MM.1S (cell line): Measurements from ENCODE around the gene LRRC8E.
A peak's percentile ranks its signal among the peaks of the same experiment; 100 is the strongest.

Experiments
- DNase-seq: peaks from one replicate; pipeline ENCODE4 v3.0.0-alpha.2; 2015
- H2AFZ ChIP-seq: fragments of 300-600 bp; sonication (generic); 2 replicates; pipeline ENCODE4 v1.6.0; 2016; ENCODE audit warnings: antibody characterized with exemption, low read length
- H3F3A ChIP-seq: fragments of 300-600 bp; sonication (generic); 2 replicates; pipeline ENCODE4 v1.6.1; 2016; ENCODE audit warnings: mild to moderate bottlenecking, antibody characterized with exemption, low read length, moderate library complexity, mixed read lengths; ENCODE audit not compliant: insufficient read depth
- H3K27ac ChIP-seq: fragments of 300-600 bp; sonication (generic); 2 replicates; pipeline ENCODE4 v1.5.1; 2016; ENCODE audit warnings: mild to moderate bottlenecking, low read length
- H3K27me3 ChIP-seq: fragments of 300-600 bp; sonication (generic); replicated peaks from 2 replicates; pipeline ENCODE4 v1.6.0; 2016; ENCODE audit warnings: low read length; ENCODE audit not compliant: insufficient read depth
- H3K36me3 ChIP-seq: fragments of 300-600 bp; sonication (generic); replicated peaks from 2 replicates; pipeline ENCODE4 v1.6.1; 2016; ENCODE audit warnings: mild to moderate bottlenecking, low read length, mixed read lengths; ENCODE audit not compliant: insufficient read depth
- H3K4me1 ChIP-seq: fragments of 300-600 bp; sonication (generic); 2 replicates; pipeline ENCODE4 v1.6.1; 2016; ENCODE audit warnings: low read length, mixed read lengths
- H3K4me2 ChIP-seq: fragments of 300-600 bp; sonication (generic); 2 replicates; pipeline ENCODE4 v1.6.0; 2016; ENCODE audit warnings: low read depth, low read length
- H3K4me3 ChIP-seq: fragments of 300-600 bp; sonication (generic); 2 replicates; pipeline ENCODE4 v1.5.1; 2016; ENCODE audit warnings: low read length, mixed read lengths
- H3K79me2 ChIP-seq: fragments of 300-600 bp; sonication (generic); 2 replicates; pipeline ENCODE4 v1.6.1; 2016; ENCODE audit warnings: mixed run types, low read length, mixed read lengths
- H3K9ac ChIP-seq: fragments of 300-600 bp; sonication (generic); 2 replicates; pipeline ENCODE4 v1.6.1; 2016; ENCODE audit warnings: low read length, mixed read lengths
- H3K9me2 ChIP-seq: fragments of 300-600 bp; sonication (generic); replicated peaks from 2 replicates; pipeline ENCODE4 v1.6.1; 2016; ENCODE audit warnings: mild to moderate bottlenecking, low read length, mixed read lengths; ENCODE audit not compliant: insufficient read depth
- H3K9me3 ChIP-seq: fragments of 300-600 bp; sonication (generic); replicated peaks from 2 replicates; pipeline ENCODE4 v1.6.1; 2016; ENCODE audit warnings: mild to moderate bottlenecking, low read length, mixed read lengths; ENCODE audit not compliant: insufficient read depth
- H4K20me1 ChIP-seq: fragments of 300-600 bp; sonication (generic); 2 replicates; pipeline ENCODE4 v1.6.1; 2016; ENCODE audit warnings: mild to moderate bottlenecking, low read length, moderate library complexity, mixed read lengths; ENCODE audit not compliant: insufficient read depth
- EZH2 ChIP-seq: fragments of 300-600 bp; sonication (generic); optimal IDR thresholded peaks from 2 replicates; pipeline ENCODE3; 2017; ENCODE audit warnings: low read depth, mild to moderate bottlenecking, antibody characterized with exemption, low read length, mixed read lengths
- EZH2phosphoT487 ChIP-seq: fragments of 300-600 bp; sonication (generic); IDR thresholded peaks from 2 replicates; pipeline ENCODE4 v1.6.1; 2018; ENCODE audit warnings: antibody characterized with exemption, low read length
- TF ChIP-seq, protein P1 (sequence below): fragments of 300-600 bp; sonication (generic); IDR thresholded peaks from 2 replicates; pipeline ENCODE4 v1.5.1; 2016; ENCODE audit warnings: antibody characterized with exemption, low read length, mixed read lengths

LRRC8E gene

DNA sequence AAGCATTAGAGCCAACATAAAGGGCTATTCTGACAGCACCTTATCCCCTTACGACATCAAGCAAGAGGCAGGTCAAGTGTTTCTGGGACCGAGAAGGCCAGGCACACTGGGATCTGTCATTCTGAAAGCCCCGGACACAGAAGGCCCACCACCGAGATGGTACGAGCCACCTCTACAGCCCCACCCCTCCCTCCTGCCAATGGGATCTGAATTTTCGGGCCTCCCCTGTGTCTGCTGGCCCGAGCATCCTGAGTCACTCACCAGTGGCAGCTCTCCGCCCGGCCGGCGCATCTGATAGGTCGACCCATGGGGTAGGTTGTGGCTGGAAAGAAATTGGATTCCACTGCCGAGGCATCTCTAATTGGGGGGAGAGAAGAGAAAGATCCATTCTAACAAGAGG is 52.5 kb downstream of the LRRC8E start:
- H3K9me2 ChIP-seq, result no peaks in the 10 kb centered on the region
- H4K20me1 ChIP-seq, result no peaks in the 10 kb centered on the region
- H2AFZ ChIP-seq, result no peak overlapping the region
- DNase-seq, result no peak
- no peak for TF ChIP-seq EZH2
- TF ChIP-seq, protein P1, sequence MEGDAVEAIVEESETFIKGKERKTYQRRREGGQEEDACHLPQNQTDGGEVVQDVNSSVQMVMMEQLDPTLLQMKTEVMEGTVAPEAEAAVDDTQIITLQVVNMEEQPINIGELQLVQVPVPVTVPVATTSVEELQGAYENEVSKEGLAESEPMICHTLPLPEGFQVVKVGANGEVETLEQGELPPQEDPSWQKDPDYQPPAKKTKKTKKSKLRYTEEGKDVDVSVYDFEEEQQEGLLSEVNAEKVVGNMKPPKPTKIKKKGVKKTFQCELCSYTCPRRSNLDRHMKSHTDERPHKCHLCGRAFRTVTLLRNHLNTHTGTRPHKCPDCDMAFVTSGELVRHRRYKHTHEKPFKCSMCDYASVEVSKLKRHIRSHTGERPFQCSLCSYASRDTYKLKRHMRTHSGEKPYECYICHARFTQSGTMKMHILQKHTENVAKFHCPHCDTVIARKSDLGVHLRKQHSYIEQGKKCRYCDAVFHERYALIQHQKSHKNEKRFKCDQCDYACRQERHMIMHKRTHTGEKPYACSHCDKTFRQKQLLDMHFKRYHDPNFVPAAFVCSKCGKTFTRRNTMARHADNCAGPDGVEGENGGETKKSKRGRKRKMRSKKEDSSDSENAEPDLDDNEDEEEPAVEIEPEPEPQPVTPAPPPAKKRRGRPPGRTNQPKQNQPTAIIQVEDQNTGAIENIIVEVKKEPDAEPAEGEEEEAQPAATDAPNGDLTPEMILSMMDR, result no peak
- TF ChIP-seq EZH2phosphoT487, result no peak
- no peaks in the 10 kb centered on the region for H3K27me3 ChIP-seq
- H3K9me3 ChIP-seq, result no peaks in the 10 kb centered on the region
- peaks cover 2% of the 10 kb centered on the region; the same call in 1 of the 2 replicates for H3F3A ChIP-seq
- peaks cover 5% of the 10 kb centered on the region for H3K36me3 ChIP-seq
- no peak overlapping the region for H3K9ac ChIP-seq
- H3K79me2 ChIP-seq, result peaks cover 82% of the 10 kb centered on the region
- no peak overlapping the region for H3K4me2 ChIP-seq
- H3K27ac ChIP-seq, result no peak overlapping the region
- H3K4me3 ChIP-seq, result no peak overlapping the region
- H3K4me1 ChIP-seq, result peaks cover 6% of the 10 kb centered on the region

DNA sequence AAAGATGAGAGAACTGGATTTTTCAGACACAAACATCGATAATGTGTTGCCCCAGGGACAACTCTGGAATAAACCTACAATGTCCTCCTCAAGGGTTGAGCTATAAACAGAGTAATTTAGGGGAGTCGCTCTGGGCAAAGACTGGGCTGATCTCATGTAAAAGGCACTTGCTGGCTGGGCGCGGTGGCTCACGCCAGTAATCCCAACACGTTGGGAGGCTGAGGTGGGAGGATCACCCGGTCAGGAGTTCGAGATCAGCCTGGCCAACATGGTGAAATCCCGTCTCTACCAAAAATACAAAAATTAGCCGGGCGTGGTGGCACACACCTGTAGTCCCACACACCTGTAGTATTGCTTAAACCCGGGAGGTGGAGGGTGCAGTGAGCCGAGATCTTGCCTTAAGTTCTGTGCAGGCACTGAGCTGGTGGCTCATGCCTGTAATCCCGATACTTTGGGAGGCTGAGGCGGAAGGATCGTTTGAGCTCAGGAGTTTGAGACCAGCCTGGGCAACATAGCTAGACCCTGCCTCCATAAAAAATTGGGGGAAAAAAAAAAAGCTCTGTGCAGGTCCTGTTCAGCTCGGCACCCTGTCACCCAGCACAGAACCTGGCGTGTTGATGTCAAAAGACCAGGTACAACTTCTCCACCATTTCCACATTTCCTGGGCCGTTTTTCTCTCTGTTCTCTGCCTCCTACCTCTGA is 53.7 kb downstream of the LRRC8E start:
- Histone ChIP-seq H3F3A (peaks cover 2% of the 10 kb centered on the region; the same call in 1 of the 2 replicates), H3K27me3 (no peaks in the 10 kb centered on the region), H3K36me3 (peaks cover 4% of the 10 kb centered on the region), H4K20me1 (no peaks in the 10 kb centered on the region), H2AFZ (no peak overlapping the region), H3K4me1 (peaks cover 6% of the 10 kb centered on the region), H3K27ac (no peak overlapping the region), H3K9me2 (no peaks in the 10 kb centered on the region), H3K9ac (peak overlapping the region; percentile 97; the same call in 1 of the 2 replicates), H3K4me3 (peak overlapping the region; percentile 88), H3K9me3 (no peaks in the 10 kb centered on the region), H3K4me2 (peak overlapping the region; percentile 64; the same call in 1 of the 2 replicates), H3K79me2 (peaks cover 73% of the 10 kb centered on the region)
- no peak for DNase-seq
- TF ChIP-seq EZH2phosphoT487 (no peak), EZH2 (no peak)
- TF ChIP-seq, protein P1, result no peak

DNA sequence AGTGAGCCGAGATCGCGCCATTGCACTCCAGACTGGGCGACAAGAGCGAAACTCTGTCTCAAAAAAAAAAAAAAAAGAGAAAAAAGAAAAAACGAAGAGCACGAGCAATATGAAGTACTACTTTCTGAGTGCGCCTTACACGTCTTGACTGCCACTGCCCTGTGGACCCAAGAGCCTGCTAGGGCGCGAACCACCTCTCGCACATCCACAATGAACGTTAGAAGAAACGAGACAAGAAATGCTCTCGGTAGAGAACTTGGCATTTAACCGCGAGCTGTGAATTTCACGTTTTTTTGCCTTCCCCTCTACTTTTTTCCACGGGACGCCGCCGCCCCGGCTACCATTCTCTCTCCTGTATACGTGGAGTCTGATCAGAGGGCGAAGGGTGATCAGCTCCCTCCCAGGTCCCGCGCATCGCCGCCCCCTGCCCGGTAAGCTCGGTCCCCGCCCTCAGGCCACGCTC is 54.7 kb downstream of the LRRC8E start:
- H3K36me3 ChIP-seq, result no peaks in the 10 kb centered on the region
- peak overlapping the region; percentile 88 for H3K4me3 ChIP-seq
- peaks cover 6% of the 10 kb centered on the region for H3K4me1 ChIP-seq
- no peak for TF ChIP-seq EZH2phosphoT487
- no peak for TF ChIP-seq EZH2
- TF ChIP-seq, protein P1, result no peak
- H3K27me3 ChIP-seq, result no peaks in the 10 kb centered on the region
- H4K20me1 ChIP-seq, result no peaks in the 10 kb centered on the region
- H3K79me2 ChIP-seq, result peaks cover 64% of the 10 kb centered on the region
- peak; percentile 40 for DNase-seq
- H3K9ac ChIP-seq, result peak overlapping the region; percentile 97
- no peaks in the 10 kb centered on the region for H3K9me2 ChIP-seq
- peak overlapping the region; percentile 80 for H3K27ac ChIP-seq
- no peaks in the 10 kb centered on the region for H3K9me3 ChIP-seq
- H2AFZ ChIP-seq, result peak overlapping the region; percentile 85
- H3K4me2 ChIP-seq, result peak overlapping the region; percentile 64; the same call in 1 of the 2 replicates
- peaks cover 2% of the 10 kb centered on the region; the same call in 1 of the 2 replicates for H3F3A ChIP-seq
